HepG2 (cell line): Measurements from ENCODE around the gene HS2ST1. TPM values are rescaled to one million over a fixed set of nuclear protein-coding genes. Genes with fewer than 3 reads are reported as not detected.

Source experiments
- ARID2 ChIP-seq: sonication (generic); formaldehyde crosslinking; IDR thresholded peaks from 2 replicates; pipeline ENCODE4 v1.8.1; 2022; ENCODE audit warnings: mild to moderate bottlenecking, missing genetic modification reagents, borderline replicate concordance
- CC2D1A ChIP-seq: sonication (generic); formaldehyde crosslinking; IDR thresholded peaks from 2 replicates; pipeline ENCODE4 v1.8.1; 2023; ENCODE audit warnings: mild to moderate bottlenecking, missing genetic modification reagents
- E2F1 ChIP-seq: sonication (generic); formaldehyde crosslinking; IDR thresholded peaks from 2 replicates; pipeline ENCODE4 v1.5.0; 2020; ENCODE audit warnings: missing genetic modification reagents
- E2F5 ChIP-seq: sonication (generic); formaldehyde crosslinking; conservative IDR thresholded peaks from 2 replicates; pipeline ENCODE4 v1.4.0; 2020; ENCODE audit warnings: missing genetic modification reagents
- FOSL2 ChIP-seq: sonication (generic); formaldehyde crosslinking; IDR thresholded peaks from 2 replicates; pipeline ENCODE4 v1.4.0; 2020; ENCODE audit warnings: missing genetic modification reagents
- FOXK2 ChIP-seq: fragments of 450-650 bp; IDR thresholded peaks from 2 replicates; pipeline ENCODE4 v1.6.1; 2016
- HDAC6 ChIP-seq: fragments of 200-600 bp; sonication (generic); IDR thresholded peaks from 2 replicates; pipeline ENCODE4 v1.7.0; 2017; ENCODE audit warnings: mild to moderate bottlenecking, antibody characterized with exemption, low read length, low read depth
- HIC2 ChIP-seq: sonication (generic); formaldehyde crosslinking; IDR thresholded peaks from 2 replicates; pipeline ENCODE4 v1.9.0; 2022; ENCODE audit warnings: low read depth, missing genetic modification reagents
- JUNB ChIP-seq: sonication (generic); formaldehyde crosslinking; IDR thresholded peaks from 2 replicates; pipeline ENCODE4 v1.8.0; 2022; ENCODE audit warnings: missing genetic modification reagents, mild to moderate bottlenecking, borderline replicate concordance
- SRSF4 ChIP-seq: fragments of 200-400 bp; formaldehyde crosslinking; IDR thresholded peaks from one replicate; pipeline ENCODE4 v1.6.1; 2018; ENCODE audit warnings: mild to moderate bottlenecking, low read depth, low read length, moderate library complexity; ENCODE audit not compliant: poor library complexity, severe bottlenecking
- TARDBP ChIP-seq: sonication (generic); formaldehyde crosslinking; IDR thresholded peaks from 2 replicates; pipeline ENCODE4 v1.8.0; 2022; ENCODE audit warnings: mild to moderate bottlenecking, missing genetic modification reagents
- TFDP2 ChIP-seq: sonication (generic); formaldehyde crosslinking; IDR thresholded peaks from 2 replicates; pipeline ENCODE4 v1.4.0; 2020; ENCODE audit warnings: missing genetic modification reagents
- TRIM22 ChIP-seq: fragments of 450-650 bp; IDR thresholded peaks from 2 replicates; pipeline ENCODE4 v1.6.1; 2017
- ZNF563 ChIP-seq: sonication (generic); formaldehyde crosslinking; IDR thresholded peaks from 2 replicates; pipeline ENCODE4 v1.8.0; 2022; ENCODE audit warnings: mild to moderate bottlenecking, moderate library complexity, missing genetic modification reagents
- ZNF672 ChIP-seq: sonication (generic); formaldehyde crosslinking; IDR thresholded peaks from 2 replicates; pipeline ENCODE4 v1.8.1; 2022; ENCODE audit warnings: missing genetic modification reagents
- ZNF704 ChIP-seq: sonication (generic); formaldehyde crosslinking; IDR thresholded peaks from 2 replicates; pipeline ENCODE4 v1.8.1; 2023; ENCODE audit warnings: mild to moderate bottlenecking, inconsistent platforms, moderate library complexity, missing genetic modification reagents, borderline replicate concordance
- ZNF841 ChIP-seq: sonication (generic); formaldehyde crosslinking; IDR thresholded peaks from 2 replicates; pipeline ENCODE4 v1.8.1; 2023; ENCODE audit warnings: missing genetic modification reagents, borderline replicate concordance
- ZXDC ChIP-seq: sonication (generic); formaldehyde crosslinking; IDR thresholded peaks from 2 replicates; pipeline ENCODE4 v1.5.0; 2020; ENCODE audit warnings: mild to moderate bottlenecking, missing genetic modification reagents
- polyA plus RNA-seq, 8 experiments: library from polyadenylated mRNA; depleted of rRNA in 3 of 8; stranded (reverse) in 7 of 8; unstranded in 1 of 8; fragments of >200 nt; fragmentation: Illumina TruSeq in 4 of 8; extraction: Trizol in 4 of 8; gene quantifications; 2 replicates each; pipeline versions ENCODE4 v1.2.1 to v1.2.3, GENCODE V29; 2011 to 2016; ENCODE audit warnings: low read depth in 4 of 8, missing spikeins in 1 of 8, mixed read lengths in 1 of 8; ENCODE audit not compliant: insufficient read depth in 1 of 8
- total RNA-seq, 5 experiments: library from RNA; depleted of rRNA; stranded (reverse); fragments of >200 nt; fragmentation: Illumina TruSeq; extraction: Trizol; gene quantifications; 2 replicates each; pipeline ENCODE4 v1.2.3, GENCODE V29; 2016; ENCODE audit warnings: low read depth in 1 of 5

The HS2ST1 gene
- total and polyA plus RNA-seq, 2 of the 13 experiments (the other 11 are each of a cell fraction or from before 2014, with no cell fraction given): 22.1 to 58.7 TPM

- peak; percentile 61; the same call in 1 of the 2 replicates for TF ChIP-seq TARDBP (CRISPR knock-in tag)
- TF ChIP-seq ZNF563 (CRISPR knock-in tag): no peak
- peak; percentile 86; the same call in 1 of the 2 replicates for TF ChIP-seq HDAC6
- TF ChIP-seq JUNB (CRISPR knock-in tag): no peak
- TF ChIP-seq CC2D1A (CRISPR knock-in tag): no peak
- no peak for TF ChIP-seq TRIM22
- TF ChIP-seq E2F1 (CRISPR knock-in tag): 0 out of 2 replicates have a peak, but pooled peaks have one; percentile 10
- TF ChIP-seq SRSF4: no peak
- no peak for TF ChIP-seq E2F5 (CRISPR knock-in tag)
- 0 out of 2 replicates have a peak, but pooled peaks have one; percentile 39 for TF ChIP-seq ARID2 (CRISPR knock-in tag)
- 0 out of 2 replicates have a peak, but pooled peaks have one; percentile 4 for TF ChIP-seq FOXK2
- no peak for TF ChIP-seq FOSL2 (CRISPR knock-in tag)
- TF ChIP-seq ZNF841 (CRISPR knock-in tag): no peak
- TF ChIP-seq ZXDC: no peak
- no peak for TF ChIP-seq HIC2 (CRISPR knock-in tag)
- TF ChIP-seq ZNF672 (CRISPR knock-in tag): no peak
- TF ChIP-seq ZNF704 (CRISPR knock-in tag): no peak
- TF ChIP-seq TFDP2 (CRISPR knock-in tag): no peak
Measured at GRCh38 chr1:86913896-86914600, 387 bp upstream of the HS2ST1 start, which contains the start of gene SELENOF (continued).
